HCT116 (cell line): ENCODE results near the gene SLC19A1. TPM values are rescaled to one million over a fixed set of nuclear protein-coding genes. Genes with fewer than 3 reads are reported as not detected.

Experiments used
- ATAC-seq: fragments of 200-7000 bp; cut with Tn5 transposase; 2 replicates; pipeline ENCODE4 v1.9.1; 2020; ENCODE audit warnings: mild to moderate bottlenecking, moderate library complexity
- BruUV-seq: library from RNA; stranded (reverse); fragments of 400-500 nt; replicated peaks from 2 replicates; lab custom pipeline; 2021; lab: Mats Ljungman, UMichigan
- CTCF ChIA-PET: fragments of 300-600 bp; sonication (Branson Sonifier 250); formaldehyde crosslinking; loops from one replicate; lab custom pipeline; 2021; ENCODE audit warnings: antibody characterized with exemption; lab: Charles Lee
- POLR2A ChIA-PET: fragments of 300-600, 350-600 bp; sonication (Branson Sonifier 250); formaldehyde crosslinking; loops from one replicate; lab custom pipeline; 2021; ENCODE audit warnings: antibody characterized with exemption; lab: Charles Lee
- RAD21 ChIA-PET, 2 experiments: fragments of 300-600 bp; sonication (Branson Sonifier 250); formaldehyde crosslinking; loops; one replicate each; lab custom pipeline; 2023; ENCODE audit warnings: low total read pairs in 2 of 2; ENCODE audit not compliant: uncharacterized antibody in 2 of 2, unreplicated experiment in 2 of 2, low non-redundant PET in 1 of 2; lab: Charles Lee
- DNase-seq: peaks from one replicate; pipeline ENCODE4 v3.0.0-alpha.2; 2010; ENCODE audit warnings: low read depth, low spot score
- H2AFZ ChIP-seq: fragments of 200-600 bp; shearing (Covaris generic), sonication (generic); 2 replicates; pipeline ENCODE4 v1.6.1; 2017; ENCODE audit warnings: low read depth, mixed run types, mixed read lengths, antibody characterized with exemption, low read length; ENCODE audit not compliant: poor library complexity, severe bottlenecking
- H3K27ac ChIP-seq: 2 replicates; pipeline ENCODE4 v1.5.1; 2012; ENCODE audit warnings: low read depth, low read length
- H3K27me3 ChIP-seq: fragments of 200-600 bp; sonication (generic); 2 replicates; pipeline ENCODE4 v1.6.1; 2016; ENCODE audit warnings: mixed run types, low read length, mixed read lengths; ENCODE audit not compliant: insufficient read depth
- H3K36me3 ChIP-seq, 2 experiments: fragments of 200-500 bp in 1 of 2; fragments of 200-600 bp in 1 of 2; sonication (Bioruptor generic) in 1 of 2; sonication (generic) in 1 of 2; 2 replicates each; pipeline versions ENCODE4 v1.5.1 to v1.6.1; 2014 to 2016; ENCODE audit warnings: low read length in 2 of 2, inconsistent platforms in 1 of 2, mixed read lengths in 1 of 2, mixed run types in 1 of 2; ENCODE audit not compliant: insufficient read depth in 2 of 2, control insufficient read depth in 1 of 2
- H3K4me1 ChIP-seq, 2 experiments: fragments of 200-600 bp in 1 of 2; sonication (generic) in 1 of 2; 2 replicates each; pipeline versions ENCODE4 v1.5.1 to v1.6.1; 2012 to 2017; ENCODE audit warnings: low read length in 2 of 2, inconsistent platforms in 1 of 2, mild to moderate bottlenecking in 1 of 2, mixed read lengths in 1 of 2, mixed run types in 1 of 2, moderate library complexity in 1 of 2; ENCODE audit not compliant: insufficient read depth in 2 of 2, control insufficient read depth in 1 of 2
- H3K4me2 ChIP-seq: fragments of 200-600 bp; sonication (generic); 2 replicates; pipeline ENCODE4 v1.6.1; 2017; ENCODE audit warnings: mixed run types, low read length, mixed read lengths
- H3K4me3 ChIP-seq, 2 experiments: fragments of 200-600 bp in 1 of 2; sonication (generic) in 1 of 2; replicated peaks in 1 of 2; 2 replicates each; pipeline ENCODE4 v1.5.1; 2011 to 2016; ENCODE audit warnings: low read length in 2 of 2, control low read depth in 1 of 2, low read depth in 1 of 2, mild to moderate bottlenecking in 1 of 2, mixed read lengths in 1 of 2, mixed run types in 1 of 2
- H3K79me2 ChIP-seq: fragments of 200-600 bp; sonication (generic); 2 replicates; pipeline ENCODE4 v1.6.1; 2017; ENCODE audit warnings: mild to moderate bottlenecking, mixed run types, low read length, moderate library complexity, mixed read lengths; ENCODE audit not compliant: insufficient read depth
- H3K9ac ChIP-seq: fragments of 200-600 bp; sonication (generic); 2 replicates; pipeline ENCODE4 v1.6.1; 2016; ENCODE audit warnings: low read length, mixed read lengths
- H3K9me2 ChIP-seq: fragments of 200-600 bp; sonication (generic), shearing (Covaris generic); 2 replicates; pipeline ENCODE4 v1.6.1; 2017; ENCODE audit warnings: mixed run types, mild to moderate bottlenecking, moderate library complexity; ENCODE audit not compliant: insufficient read depth
- H3K9me3 ChIP-seq, 2 experiments: fragments of 200-500 bp in 1 of 2; fragments of 200-600 bp in 1 of 2; sonication (Bioruptor generic) in 1 of 2; sonication (generic) in 1 of 2; 2 replicates each; pipeline ENCODE4 v1.6.1; 2014 to 2017; ENCODE audit warnings: low read length in 2 of 2, mixed read lengths in 2 of 2, inconsistent platforms in 1 of 2, low read depth in 1 of 2, mild to moderate bottlenecking in 1 of 2, mixed run types in 1 of 2, moderate library complexity in 1 of 2; ENCODE audit not compliant: control insufficient read depth in 1 of 2, insufficient read depth in 1 of 2
- H4K20me1 ChIP-seq: fragments of 200-600 bp; sonication (generic), shearing (Covaris generic); 2 replicates; pipeline ENCODE4 v1.6.1; 2017; ENCODE audit warnings: mixed run types, mild to moderate bottlenecking, moderate library complexity; ENCODE audit not compliant: insufficient read depth
- EGR1 ChIP-seq: IDR thresholded peaks from 2 replicates; pipeline ENCODE4 v1.6.1; 2012; ENCODE audit warnings: low read depth
- ELF1 ChIP-seq: IDR thresholded peaks from 2 replicates; pipeline ENCODE4 v1.6.1; 2012; ENCODE audit warnings: low read depth, borderline replicate concordance
- EZH2 ChIP-seq: fragments of 200-600 bp; sonication (generic); IDR thresholded peaks from 2 replicates; pipeline ENCODE4 v1.6.1; 2017; ENCODE audit warnings: antibody characterized with exemption, mixed run types
- EZH2phosphoT487 ChIP-seq: fragments of 200-600 bp; IDR thresholded peaks from 2 replicates; pipeline ENCODE4 v1.6.1; 2018; ENCODE audit warnings: antibody characterized with exemption, borderline replicate concordance
- FOSL1 ChIP-seq: IDR thresholded peaks from 2 replicates; pipeline ENCODE4 v1.6.1; 2012; ENCODE audit warnings: low read depth
- POLR2AphosphoS5 ChIP-seq: IDR thresholded peaks from 2 replicates; pipeline ENCODE4 v1.6.1; 2011; ENCODE audit warnings: mild to moderate bottlenecking, low read depth, low read length, moderate library complexity
- SIN3A ChIP-seq: IDR thresholded peaks from 2 replicates; pipeline ENCODE4 v1.6.1; 2012; ENCODE audit warnings: low read depth
- SP1 ChIP-seq: IDR thresholded peaks from 2 replicates; pipeline ENCODE4 v1.6.1; 2012; ENCODE audit warnings: low read depth
- SRF ChIP-seq: IDR thresholded peaks from 2 replicates; pipeline ENCODE4 v1.6.1; 2012; ENCODE audit warnings: low read depth
- TCF7L2 ChIP-seq: IDR thresholded peaks from 2 replicates; pipeline ENCODE4 v1.7.0; 2011; ENCODE audit warnings: borderline replicate concordance, inconsistent platforms; ENCODE audit not compliant: insufficient read depth, insufficient read length; ENCODE audit errors: extremely low read depth
- ZFX ChIP-seq: fragments of 450-650 bp; IDR thresholded peaks from 2 replicates; pipeline ENCODE4 v1.6.1; 2017
- intact Hi-C: fragments of 100-400 bp; cut with micrococcal nuclease; formaldehyde crosslinking; loops from 2 replicates; pipeline ENCODE4 v1.10.0; 2022
- total RNA-seq: library from RNA; stranded (reverse); gene quantifications from one replicate; pipeline ENCODE4 v1.2.1, GENCODE V29; 2021; ENCODE audit not compliant: unreplicated experiment
- TF ChIP-seq, protein P1 (sequence below): IDR thresholded peaks from 2 replicates; pipeline ENCODE4 v1.6.1; 2012
- TF ChIP-seq, protein P2 (sequence below): IDR thresholded peaks from 2 replicates; pipeline ENCODE4 v1.6.1; 2012; ENCODE audit warnings: low read depth
- TF ChIP-seq, protein P3 (sequence below), 3 experiments: fragments of 200-600 bp in 1 of 3; sonication (generic) in 1 of 3; IDR thresholded peaks in 2 of 3; conservative IDR thresholded peaks in 1 of 3; 2 replicates each; pipeline ENCODE4 v1.5.1; 2012 to 2017; ENCODE audit warnings: low read depth in 2 of 3, low read length in 2 of 3, antibody characterized with exemption in 1 of 3, borderline replicate concordance in 1 of 3, control low read depth in 1 of 3, mild to moderate bottlenecking in 1 of 3, mixed read lengths in 1 of 3, mixed run types in 1 of 3, moderate library complexity in 1 of 3; ENCODE audit not compliant: insufficient read depth in 1 of 3

SLC19A1 gene
- total RNA-seq, 1 experiment from 2014 or later, result 50.2 TPM

DNA sequence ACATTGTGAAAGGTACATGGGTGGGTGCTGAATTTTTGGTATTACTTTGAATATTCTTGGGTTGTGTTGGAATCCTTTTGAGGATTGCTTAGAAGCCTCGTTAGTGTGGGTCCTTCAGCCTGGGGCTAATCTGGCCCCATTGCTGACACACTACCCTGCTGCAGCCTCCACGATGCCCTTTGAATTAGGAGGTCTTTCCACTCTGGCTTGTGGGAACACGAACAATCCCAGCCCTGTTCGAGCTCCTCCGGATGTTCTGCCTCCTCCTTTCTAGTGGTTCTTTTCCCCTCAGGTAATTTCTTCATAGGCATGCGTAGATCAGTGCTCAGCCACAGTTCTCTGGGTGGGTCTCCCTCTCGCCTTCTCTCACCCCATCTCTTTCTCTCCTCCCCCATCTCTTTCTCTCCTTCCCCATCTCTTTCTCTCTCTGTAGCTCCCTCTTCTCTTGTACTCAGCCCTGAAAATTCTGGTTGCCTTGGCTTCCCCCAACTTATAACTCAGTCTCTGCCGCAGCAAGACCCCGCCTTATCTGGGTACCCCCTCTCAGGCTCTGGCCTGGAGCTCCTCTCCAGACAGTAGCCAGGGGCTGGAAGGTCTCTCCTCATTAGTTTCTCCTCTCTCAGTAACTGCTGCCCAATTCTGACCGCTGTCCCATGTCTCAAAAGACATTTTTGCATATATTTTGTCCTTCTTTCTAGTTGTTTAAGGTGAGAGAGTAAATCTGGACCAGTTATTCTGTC, 46.0 kb upstream of the SLC19A1 start:
- H3K9me2 ChIP-seq, result no peaks in the 10 kb centered on the region
- H3K27me3 ChIP-seq, result no peaks in the 10 kb centered on the region
- RAD21 ChIA-PET, result no interaction called here
- BruUV-seq, result no TSS peak
- H3K9me3 ChIP-seq, result peaks cover 0 to 15% of the 10 kb centered on the region in 2 experiments; a peak in 3 of 4 replicates
- no peak overlapping the region for H2AFZ ChIP-seq
- CTCF ChIA-PET, result no interaction called here
- H3K36me3 ChIP-seq, result no peaks in the 10 kb centered on the region
- H3K4me1 ChIP-seq, result peaks cover 0 to 17% of the 10 kb centered on the region in 2 experiments; a peak in 2 of 4 replicates
- no peaks in the 10 kb centered on the region for H3K79me2 ChIP-seq
- DNase-seq, result no peak
- intact Hi-C loops, result no loop called here
- no peak overlapping the region for H3K4me2 ChIP-seq
- no peak overlapping the region for H3K27ac ChIP-seq
- no peak for ATAC-seq
- H3K4me3 ChIP-seq, result no peak overlapping the region
- H3K9ac ChIP-seq, result no peak overlapping the region
- H4K20me1 ChIP-seq, result no peaks in the 10 kb centered on the region
- POLR2A ChIA-PET, result no interaction called here
- no peak for TF ChIP-seq EZH2phosphoT487

DNA sequence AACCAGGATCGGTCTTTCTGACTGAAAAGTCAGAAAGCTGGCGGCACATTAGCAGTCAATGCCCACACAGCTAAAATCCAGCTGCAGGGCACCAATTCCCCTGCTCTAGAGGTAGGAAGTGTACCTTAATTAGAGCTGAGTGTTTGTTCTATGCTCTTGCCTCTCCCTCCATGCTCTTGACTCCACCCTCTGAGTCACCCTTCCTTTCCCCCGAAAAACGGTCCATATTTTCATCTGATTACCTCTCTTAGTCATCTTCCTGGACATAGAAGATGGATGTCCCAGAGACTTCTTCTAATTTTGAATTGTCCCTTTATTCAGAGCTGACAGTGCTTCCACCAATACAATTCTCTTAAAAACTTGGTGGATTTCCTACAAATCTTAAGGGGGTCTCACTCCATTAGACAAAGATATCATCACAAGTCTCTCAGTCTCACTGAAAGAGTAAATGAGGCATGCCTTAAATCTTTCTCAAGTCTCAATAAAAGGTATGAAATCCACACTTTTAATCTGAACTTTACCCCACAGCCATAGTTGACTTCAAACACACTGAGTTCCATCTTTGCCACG, 44.1 kb upstream of the SLC19A1 start:
- Histone ChIP-seq H3K27me3 (no peaks in the 10 kb centered on the region), H4K20me1 (no peaks in the 10 kb centered on the region), H2AFZ (no peak overlapping the region), H3K9me3 (peaks cover 5 to 20% of the 10 kb centered on the region in 2 experiments; a peak in 3 of 4 replicates), H3K4me3 (no peak overlapping the region), H3K36me3 (no peaks in the 10 kb centered on the region), H3K79me2 (no peaks in the 10 kb centered on the region), H3K4me2 (no peak overlapping the region), H3K9me2 (no peaks in the 10 kb centered on the region), H3K27ac (no peak overlapping the region), H3K4me1 (peaks cover 0 to 5% of the 10 kb centered on the region in 2 experiments; a peak in 2 of 4 replicates), H3K9ac (no peak overlapping the region)
- TF ChIP-seq SRF (no peak), ZFX (no peak), TCF7L2 (no peak), SP1 (no peak), SIN3A (no peak), EZH2 (no peak), EGR1 (no peak), ELF1 (no peak), FOSL1 (no peak), POLR2AphosphoS5 (no peak), EZH2phosphoT487 (no peak)
- TF ChIP-seq, protein P1, sequence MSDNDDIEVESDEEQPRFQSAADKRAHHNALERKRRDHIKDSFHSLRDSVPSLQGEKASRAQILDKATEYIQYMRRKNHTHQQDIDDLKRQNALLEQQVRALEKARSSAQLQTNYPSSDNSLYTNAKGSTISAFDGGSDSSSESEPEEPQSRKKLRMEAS, result no peak
- TF ChIP-seq, protein P2, sequence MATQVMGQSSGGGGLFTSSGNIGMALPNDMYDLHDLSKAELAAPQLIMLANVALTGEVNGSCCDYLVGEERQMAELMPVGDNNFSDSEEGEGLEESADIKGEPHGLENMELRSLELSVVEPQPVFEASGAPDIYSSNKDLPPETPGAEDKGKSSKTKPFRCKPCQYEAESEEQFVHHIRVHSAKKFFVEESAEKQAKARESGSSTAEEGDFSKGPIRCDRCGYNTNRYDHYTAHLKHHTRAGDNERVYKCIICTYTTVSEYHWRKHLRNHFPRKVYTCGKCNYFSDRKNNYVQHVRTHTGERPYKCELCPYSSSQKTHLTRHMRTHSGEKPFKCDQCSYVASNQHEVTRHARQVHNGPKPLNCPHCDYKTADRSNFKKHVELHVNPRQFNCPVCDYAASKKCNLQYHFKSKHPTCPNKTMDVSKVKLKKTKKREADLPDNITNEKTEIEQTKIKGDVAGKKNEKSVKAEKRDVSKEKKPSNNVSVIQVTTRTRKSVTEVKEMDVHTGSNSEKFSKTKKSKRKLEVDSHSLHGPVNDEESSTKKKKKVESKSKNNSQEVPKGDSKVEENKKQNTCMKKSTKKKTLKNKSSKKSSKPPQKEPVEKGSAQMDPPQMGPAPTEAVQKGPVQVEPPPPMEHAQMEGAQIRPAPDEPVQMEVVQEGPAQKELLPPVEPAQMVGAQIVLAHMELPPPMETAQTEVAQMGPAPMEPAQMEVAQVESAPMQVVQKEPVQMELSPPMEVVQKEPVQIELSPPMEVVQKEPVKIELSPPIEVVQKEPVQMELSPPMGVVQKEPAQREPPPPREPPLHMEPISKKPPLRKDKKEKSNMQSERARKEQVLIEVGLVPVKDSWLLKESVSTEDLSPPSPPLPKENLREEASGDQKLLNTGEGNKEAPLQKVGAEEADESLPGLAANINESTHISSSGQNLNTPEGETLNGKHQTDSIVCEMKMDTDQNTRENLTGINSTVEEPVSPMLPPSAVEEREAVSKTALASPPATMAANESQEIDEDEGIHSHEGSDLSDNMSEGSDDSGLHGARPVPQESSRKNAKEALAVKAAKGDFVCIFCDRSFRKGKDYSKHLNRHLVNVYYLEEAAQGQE, result no peak
- TF ChIP-seq, protein P3, sequence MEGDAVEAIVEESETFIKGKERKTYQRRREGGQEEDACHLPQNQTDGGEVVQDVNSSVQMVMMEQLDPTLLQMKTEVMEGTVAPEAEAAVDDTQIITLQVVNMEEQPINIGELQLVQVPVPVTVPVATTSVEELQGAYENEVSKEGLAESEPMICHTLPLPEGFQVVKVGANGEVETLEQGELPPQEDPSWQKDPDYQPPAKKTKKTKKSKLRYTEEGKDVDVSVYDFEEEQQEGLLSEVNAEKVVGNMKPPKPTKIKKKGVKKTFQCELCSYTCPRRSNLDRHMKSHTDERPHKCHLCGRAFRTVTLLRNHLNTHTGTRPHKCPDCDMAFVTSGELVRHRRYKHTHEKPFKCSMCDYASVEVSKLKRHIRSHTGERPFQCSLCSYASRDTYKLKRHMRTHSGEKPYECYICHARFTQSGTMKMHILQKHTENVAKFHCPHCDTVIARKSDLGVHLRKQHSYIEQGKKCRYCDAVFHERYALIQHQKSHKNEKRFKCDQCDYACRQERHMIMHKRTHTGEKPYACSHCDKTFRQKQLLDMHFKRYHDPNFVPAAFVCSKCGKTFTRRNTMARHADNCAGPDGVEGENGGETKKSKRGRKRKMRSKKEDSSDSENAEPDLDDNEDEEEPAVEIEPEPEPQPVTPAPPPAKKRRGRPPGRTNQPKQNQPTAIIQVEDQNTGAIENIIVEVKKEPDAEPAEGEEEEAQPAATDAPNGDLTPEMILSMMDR (IDR thresholded peaks at IDR 0.05 in 2 of 3, conservative IDR thresholded peaks at IDR 0.05 in 1 of 3; ENCODE audit: borderline replicate concordance in 1 of 3, insufficient read depth in 1 of 3, low read depth in 2 of 3, low read length in 2 of 3), result no peak
- BruUV-seq, result no TSS peak
- intact Hi-C loops, result no loop called here
- RAD21 ChIA-PET, result no interaction called here
- POLR2A ChIA-PET, result no interaction called here
- no peak for DNase-seq
- CTCF ChIA-PET, result no interaction called here
- ATAC-seq, result no peak
